GM12875 (cell line): ENCODE results near the gene LRRC4B.

Experiments used
- H3K4me3 ChIP-seq: one replicate; pipeline ENCODE4 v1.5.1; 2011; ENCODE audit warnings: low read depth, low read length, control low read depth
- CTCF ChIP-seq: IDR thresholded peaks from 2 replicates; pipeline ENCODE4 v1.5.1; 2011; ENCODE audit warnings: low read depth, mild to moderate bottlenecking, control low read depth, inconsistent platforms, low read length, moderate library complexity, borderline replicate concordance; ENCODE audit not compliant: insufficient read depth

The LRRC4B gene

DNA sequence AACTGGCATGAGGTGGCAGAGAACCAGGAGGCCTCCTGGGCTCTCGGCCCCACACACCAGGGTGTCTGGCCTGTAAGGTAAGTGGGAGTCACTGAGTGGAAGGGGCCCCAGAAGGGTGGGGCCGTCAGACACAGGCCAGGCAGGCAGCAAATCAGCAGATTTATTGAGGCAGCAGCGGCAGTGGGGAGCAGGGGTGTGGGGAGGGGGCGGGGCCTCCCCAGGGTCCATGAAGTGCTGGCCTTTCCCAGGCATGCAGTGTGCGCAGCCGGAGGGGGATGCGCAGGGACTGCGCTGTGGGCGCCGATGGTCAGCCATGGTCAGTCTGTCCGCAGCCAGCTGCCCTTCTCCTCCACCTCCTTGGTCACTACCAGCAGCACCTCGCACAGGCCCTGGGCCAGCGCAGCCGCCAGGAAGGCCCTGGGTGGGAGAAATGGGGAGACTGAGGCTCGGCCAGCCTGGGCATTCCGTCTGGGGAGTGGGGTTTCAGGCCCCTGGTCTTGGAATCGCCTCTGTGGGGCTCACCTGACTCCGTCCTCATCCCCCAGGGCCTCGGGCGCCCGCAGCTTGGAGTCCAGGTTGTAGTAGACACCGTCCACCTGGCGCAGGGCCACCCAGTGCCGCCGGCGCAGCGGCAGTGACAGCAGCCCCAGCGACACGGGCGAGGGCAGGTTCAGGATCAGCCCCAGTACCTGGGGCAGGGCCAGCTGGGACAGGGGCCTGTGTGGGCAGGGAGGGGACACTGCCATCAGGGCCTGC, 62.2 kb downstream of the LRRC4B start:
- TF ChIP-seq CTCF = no peak
- H3K4me3 ChIP-seq = no peak overlapping the region

GRCh38 chr19:50501568-50502475, 66.4 kb downstream of the LRRC4B start:
- TF ChIP-seq CTCF = no peak
- H3K4me3 ChIP-seq = no peak overlapping the region

DNA sequence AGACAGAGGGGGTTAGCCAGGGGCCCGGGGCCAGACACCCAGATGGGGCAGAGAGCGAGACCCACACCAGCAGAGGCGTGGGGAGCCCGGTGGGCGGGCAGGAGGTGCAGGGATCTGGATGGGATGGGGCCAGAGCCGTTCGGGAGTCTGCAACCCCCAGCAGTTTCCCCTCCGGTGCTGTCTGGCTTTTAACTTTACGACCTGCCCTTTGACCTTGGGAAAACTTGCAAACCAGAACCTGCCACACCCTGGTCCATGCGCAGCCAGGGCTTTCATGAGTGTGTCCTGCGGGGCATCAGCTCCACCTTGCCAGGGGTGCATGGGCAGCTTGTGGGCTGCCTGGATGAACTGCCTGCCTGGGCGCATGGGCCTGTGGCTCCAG, 67.1 kb downstream of the LRRC4B start:
- no peak overlapping the region for H3K4me3 ChIP-seq
- no peak for TF ChIP-seq CTCF

- TF ChIP-seq CTCF = no peak
- H3K4me3 ChIP-seq = no peak overlapping the region
These were observed 67.5 kb downstream of the LRRC4B start for GRCh38 chr19:50500753-50501151.

DNA sequence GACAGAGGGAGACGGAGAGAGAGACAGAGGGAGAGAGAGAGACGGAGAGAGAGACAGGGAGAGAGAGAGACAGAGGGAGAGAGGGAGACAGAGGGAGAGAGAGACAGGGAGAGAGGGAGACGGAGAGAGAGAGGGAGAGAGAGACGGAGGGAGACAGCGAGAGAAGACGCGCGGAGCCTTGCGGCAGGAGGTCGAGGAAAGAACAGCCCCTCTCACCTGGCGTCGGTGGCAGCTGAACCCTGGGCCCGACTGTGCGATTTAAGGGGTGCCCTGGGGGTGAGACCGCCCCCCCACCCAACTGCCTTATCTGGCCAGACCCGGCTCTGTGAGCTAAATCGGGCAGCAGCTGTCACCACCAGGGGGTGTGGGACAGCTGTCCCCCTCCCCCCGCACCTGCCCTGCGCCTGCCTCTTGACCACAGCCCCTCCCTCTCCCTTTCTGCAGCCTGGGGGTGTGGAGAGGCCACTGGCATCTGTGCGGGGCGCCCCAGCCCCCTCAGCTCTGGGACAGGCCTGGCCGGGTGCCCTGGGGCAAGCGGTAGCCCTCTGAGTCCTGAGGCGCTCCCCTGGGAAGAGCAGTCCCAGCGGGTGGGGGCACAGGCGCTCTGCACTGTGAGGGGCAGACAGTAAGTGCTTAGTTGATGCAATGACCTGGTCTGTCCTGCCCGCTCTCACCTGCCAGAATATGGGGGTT, 68.0 kb downstream of the LRRC4B start:
- H3K4me3 ChIP-seq = no peak overlapping the region
- peak; percentile 38; the same call in 1 of the 2 replicates for TF ChIP-seq CTCF

- no peak for TF ChIP-seq CTCF
These were observed 69.8 kb downstream of the LRRC4B start for GRCh38 chr19:50498219-50499056.

More at GRCh38 chr19:50498219-50499056, 69.8 kb downstream of the LRRC4B start:
- no peak overlapping the region for H3K4me3 ChIP-seq
